SK-N-SH treated with all-trans-retinoic acid at 6 μM for 48 hours (cell line): ENCODE data around the gene FIGNL1.

Experiments used
- CSDC2 ChIP-seq: fragments of 250-450 bp; sonication (Bioruptor Pico); IDR thresholded peaks from 2 replicates; pipeline ENCODE4 v1.5.0; 2020; ENCODE audit warnings: mild to moderate bottlenecking, moderate library complexity
- GLIS3 ChIP-seq: fragments of 250-450 bp; sonication (Bioruptor Pico); IDR thresholded peaks from 2 replicates; pipeline ENCODE4 v1.5.0; 2020; ENCODE audit warnings: mild to moderate bottlenecking, moderate library complexity
- ISL1 ChIP-seq: fragments of 250-450 bp; sonication (Bioruptor Pico); IDR thresholded peaks from 2 replicates; pipeline ENCODE4 v2.1.2; 2022; ENCODE audit warnings: mild to moderate bottlenecking, moderate library complexity
- RARB ChIP-seq: fragments of 250-450 bp; sonication (Bioruptor Pico); IDR thresholded peaks from 2 replicates; pipeline ENCODE4 v1.8.0; 2021; ENCODE audit warnings: mild to moderate bottlenecking, moderate library complexity
- TCF4 ChIP-seq: fragments of 250-450 bp; sonication (Bioruptor Pico); IDR thresholded peaks from 2 replicates; pipeline ENCODE4 v1.8.0; 2021; ENCODE audit warnings: mild to moderate bottlenecking, moderate library complexity, borderline replicate concordance
- ZFP30 ChIP-seq: fragments of 450-650 bp; formaldehyde crosslinking; IDR thresholded peaks from 2 replicates; pipeline ENCODE4 v1.5.0; 2022; ENCODE audit warnings: mild to moderate bottlenecking, moderate library complexity
- ZNF8 ChIP-seq: fragments of 450-650 bp; formaldehyde crosslinking; IDR thresholded peaks from 2 replicates; pipeline ENCODE4 v1.5.0; 2020; ENCODE audit warnings: mild to moderate bottlenecking, moderate library complexity
- TF ChIP-seq, protein P1 (sequence below): fragments of 250-450 bp; sonication (Bioruptor Pico); IDR thresholded peaks from 2 replicates; pipeline ENCODE4 v1.5.1; 2020; ENCODE audit warnings: low read depth, mild to moderate bottlenecking, moderate library complexity

GRCh38 chr7:50406935-50407334 is 43.2 kb downstream of the FIGNL1 start:
- TF ChIP-seq ZNF8 (CRISPR knock-in tag) (no peak), ZFP30 (CRISPR knock-in tag) (no peak), GLIS3 (CRISPR knock-in tag) (no peak), TCF4 (CRISPR knock-in tag) (no peak), ISL1 (CRISPR knock-in tag) (no peak), CSDC2 (no peak), RARB (CRISPR knock-in tag) (no peak)
- TF ChIP-seq, protein P1, sequence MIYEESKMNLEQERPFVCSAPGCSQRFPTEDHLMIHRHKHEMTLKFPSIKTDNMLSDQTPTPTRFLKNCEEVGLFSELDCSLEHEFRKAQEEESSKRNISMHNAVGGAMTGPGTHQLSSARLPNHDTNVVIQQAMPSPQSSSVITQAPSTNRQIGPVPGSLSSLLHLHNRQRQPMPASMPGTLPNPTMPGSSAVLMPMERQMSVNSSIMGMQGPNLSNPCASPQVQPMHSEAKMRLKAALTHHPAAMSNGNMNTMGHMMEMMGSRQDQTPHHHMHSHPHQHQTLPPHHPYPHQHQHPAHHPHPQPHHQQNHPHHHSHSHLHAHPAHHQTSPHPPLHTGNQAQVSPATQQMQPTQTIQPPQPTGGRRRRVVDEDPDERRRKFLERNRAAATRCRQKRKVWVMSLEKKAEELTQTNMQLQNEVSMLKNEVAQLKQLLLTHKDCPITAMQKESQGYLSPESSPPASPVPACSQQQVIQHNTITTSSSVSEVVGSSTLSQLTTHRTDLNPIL (CRISPR knock-in tag), result no peak
